GM12872 (cell line): Measurements from ENCODE around the gene FOXR1.

Source experiments
- TF ChIP-seq, protein P1 (sequence below): IDR thresholded peaks from 3 replicates; pipeline ENCODE4 v1.5.1; 2011; ENCODE audit warnings: low read depth, mild to moderate bottlenecking, low read length, moderate library complexity; ENCODE audit not compliant: insufficient read depth

FOXR1 gene

DNA sequence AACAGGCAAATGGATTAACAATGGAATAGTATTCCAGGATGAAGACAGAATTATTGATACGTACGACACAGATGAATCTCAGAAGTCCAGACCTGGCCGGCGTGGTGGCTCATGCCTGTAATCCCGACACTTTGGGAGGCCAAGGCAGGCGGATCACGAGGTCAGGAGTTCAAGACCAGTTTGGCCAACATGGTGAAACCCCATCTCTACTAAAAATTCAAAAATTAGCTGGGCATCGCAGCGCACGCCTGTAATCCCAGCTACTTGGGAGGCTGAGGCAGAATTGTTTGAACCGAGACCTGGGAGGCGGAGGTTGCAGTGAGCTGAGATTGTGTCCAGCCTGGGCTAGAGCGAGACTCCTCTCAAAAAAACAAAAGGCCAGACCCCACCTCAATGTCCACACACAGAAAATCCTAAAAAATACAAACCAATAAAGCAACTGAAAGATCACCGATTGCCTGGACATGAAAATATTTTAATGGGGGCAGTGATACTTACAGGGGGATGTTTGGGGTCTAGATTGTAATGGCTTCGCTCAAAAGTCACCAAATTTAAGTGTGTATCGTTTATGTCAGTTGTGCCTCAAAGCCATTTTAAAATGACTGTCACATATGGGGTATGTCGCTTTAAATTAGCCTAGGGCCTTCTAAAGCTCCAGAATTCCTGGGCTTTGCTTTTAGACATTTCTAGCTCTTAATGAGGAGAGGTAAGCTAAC, 42.8 kb downstream of the FOXR1 start:
- TF ChIP-seq, protein P1, sequence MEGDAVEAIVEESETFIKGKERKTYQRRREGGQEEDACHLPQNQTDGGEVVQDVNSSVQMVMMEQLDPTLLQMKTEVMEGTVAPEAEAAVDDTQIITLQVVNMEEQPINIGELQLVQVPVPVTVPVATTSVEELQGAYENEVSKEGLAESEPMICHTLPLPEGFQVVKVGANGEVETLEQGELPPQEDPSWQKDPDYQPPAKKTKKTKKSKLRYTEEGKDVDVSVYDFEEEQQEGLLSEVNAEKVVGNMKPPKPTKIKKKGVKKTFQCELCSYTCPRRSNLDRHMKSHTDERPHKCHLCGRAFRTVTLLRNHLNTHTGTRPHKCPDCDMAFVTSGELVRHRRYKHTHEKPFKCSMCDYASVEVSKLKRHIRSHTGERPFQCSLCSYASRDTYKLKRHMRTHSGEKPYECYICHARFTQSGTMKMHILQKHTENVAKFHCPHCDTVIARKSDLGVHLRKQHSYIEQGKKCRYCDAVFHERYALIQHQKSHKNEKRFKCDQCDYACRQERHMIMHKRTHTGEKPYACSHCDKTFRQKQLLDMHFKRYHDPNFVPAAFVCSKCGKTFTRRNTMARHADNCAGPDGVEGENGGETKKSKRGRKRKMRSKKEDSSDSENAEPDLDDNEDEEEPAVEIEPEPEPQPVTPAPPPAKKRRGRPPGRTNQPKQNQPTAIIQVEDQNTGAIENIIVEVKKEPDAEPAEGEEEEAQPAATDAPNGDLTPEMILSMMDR = no peak

DNA sequence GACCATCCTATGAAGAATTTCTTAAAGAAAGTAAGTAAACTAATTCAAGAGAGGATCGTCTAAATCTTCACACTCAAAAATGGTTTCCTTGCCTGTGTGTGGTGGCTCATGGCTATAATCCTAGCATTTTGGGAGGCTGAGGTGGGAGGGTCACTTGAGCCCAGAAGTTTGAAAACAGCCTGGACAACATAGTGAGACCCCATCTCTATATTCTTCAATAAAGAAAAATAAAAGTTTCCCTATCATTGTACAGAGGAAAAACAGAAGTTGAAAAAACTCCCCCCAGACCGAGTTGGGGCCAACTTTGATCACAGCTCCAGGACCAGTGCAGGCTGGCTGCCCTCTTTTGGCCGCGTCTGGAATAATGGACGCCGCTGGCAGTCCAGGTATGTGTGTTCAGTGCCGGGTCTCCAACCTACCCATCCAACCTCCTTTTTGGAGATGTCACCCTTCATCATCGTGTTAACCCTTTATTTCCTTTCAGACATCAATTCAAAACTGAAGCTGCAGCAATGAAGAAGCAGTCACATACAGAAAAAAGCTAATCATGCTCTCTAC, 43.6 kb downstream of the FOXR1 start:
- TF ChIP-seq, protein P1 = no peak

DNA sequence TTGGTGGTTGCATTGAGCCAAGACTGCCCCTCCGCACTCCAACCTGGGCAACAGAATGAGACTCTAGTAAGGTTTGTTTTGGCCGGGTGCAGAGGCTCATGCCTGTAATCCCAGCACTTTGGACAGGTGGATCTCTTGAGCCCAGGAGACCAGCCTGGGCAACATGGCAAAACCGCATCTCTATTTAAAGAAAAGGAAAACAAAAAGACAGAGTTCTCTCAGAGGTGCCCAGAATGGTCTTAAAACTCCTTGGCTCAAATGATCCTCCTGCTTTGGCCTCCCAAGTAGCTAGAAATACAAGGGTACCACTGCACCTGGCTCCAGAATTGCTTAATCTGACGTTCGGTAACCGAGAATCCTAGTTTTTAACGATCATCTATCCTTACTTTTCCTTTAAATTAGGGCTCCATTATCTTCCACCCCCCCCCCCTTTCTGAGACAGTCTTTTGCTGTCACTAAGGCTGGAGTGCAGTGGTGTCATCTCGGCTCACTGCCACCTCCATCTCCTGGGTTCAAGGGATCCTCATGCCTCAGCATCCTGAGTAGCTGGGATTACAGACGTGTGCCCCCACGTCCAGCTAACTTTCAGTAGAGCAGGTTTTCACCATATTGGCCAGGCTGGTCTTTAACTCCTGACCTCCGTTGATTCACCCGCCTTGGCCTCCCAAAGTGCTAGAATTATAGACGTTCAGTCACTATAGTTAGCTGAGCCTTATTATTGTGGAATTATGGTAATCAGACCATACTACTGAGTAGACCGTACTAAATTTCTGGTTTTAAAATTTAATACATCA, 44.9 kb downstream of the FOXR1 start:
- TF ChIP-seq, protein P1 = no peak

DNA sequence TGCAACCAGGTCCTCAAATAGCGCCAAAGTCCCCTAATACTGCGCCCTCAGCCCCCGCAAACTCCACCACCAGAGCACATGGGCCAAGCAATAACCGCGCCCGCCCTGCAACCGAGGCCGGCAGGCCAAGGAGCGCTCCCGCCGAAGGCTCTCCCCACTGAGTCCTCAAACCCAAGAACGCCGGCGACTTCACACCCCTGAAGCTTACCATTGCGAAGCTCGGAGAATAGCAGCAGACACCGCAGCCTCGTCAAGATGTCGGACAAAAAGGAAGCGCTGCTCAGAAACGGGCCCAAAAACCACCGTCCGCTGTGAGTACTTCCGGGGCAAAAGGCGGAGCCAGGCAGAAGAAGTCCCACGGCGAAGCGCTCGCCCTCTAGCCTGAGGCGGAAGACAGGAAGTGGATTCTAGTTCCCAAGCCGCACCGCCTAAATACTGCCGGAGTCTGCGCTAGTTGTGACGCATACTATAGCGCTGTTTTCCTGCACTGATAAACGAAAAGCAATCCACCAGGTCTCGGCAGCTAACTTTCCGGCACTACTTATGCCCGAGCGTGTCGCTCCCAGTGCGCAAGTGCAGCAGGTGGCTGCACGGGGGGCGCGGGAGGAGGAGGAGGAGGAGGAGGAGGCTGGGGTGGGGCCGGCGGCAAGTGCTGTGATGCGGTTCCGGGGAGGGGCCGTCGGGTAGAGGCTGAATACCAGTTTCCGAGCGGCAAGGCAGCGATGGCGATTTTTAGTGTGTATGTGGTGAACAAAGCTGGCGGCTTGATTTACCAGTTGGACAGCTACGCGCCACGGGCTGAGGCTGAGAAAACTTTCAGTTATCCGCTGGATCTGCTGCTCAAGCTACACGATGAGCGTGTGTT, 46.7 kb downstream of the FOXR1 start, which contains the start of the genes RPS25 and TRAPPC4:
RPS25 (minus strand) TSS at position 270 of the 865 bp plus-strand sequence; CDS start at position 211, 59 bp downstream.
TRAPPC4 (plus strand) TSS at position 693 of the 865 bp plus-strand sequence; CDS start at position 723, 30 bp downstream.
- TF ChIP-seq, protein P1 = no peak

DNA sequence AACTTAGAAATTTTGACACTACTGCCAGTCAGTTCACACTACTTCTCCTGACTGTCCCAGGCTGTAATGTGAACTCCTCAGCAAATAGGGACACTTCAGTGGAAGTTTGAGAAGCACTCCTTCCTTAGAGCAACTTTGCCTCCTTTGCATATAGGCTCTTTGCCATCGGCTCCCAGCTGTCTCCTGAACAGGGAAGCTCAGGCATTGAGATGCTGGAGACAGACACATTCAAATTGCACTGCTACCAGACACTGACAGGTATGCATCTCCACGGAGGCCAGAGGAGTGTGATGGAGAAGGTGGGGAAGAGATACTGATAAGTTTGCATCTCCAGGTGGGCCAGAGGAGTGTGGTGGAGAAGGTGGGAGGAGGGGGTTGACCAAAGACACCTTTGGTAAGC, 48.4 kb downstream of the FOXR1 start:
- TF ChIP-seq, protein P1 = no peak

DNA sequence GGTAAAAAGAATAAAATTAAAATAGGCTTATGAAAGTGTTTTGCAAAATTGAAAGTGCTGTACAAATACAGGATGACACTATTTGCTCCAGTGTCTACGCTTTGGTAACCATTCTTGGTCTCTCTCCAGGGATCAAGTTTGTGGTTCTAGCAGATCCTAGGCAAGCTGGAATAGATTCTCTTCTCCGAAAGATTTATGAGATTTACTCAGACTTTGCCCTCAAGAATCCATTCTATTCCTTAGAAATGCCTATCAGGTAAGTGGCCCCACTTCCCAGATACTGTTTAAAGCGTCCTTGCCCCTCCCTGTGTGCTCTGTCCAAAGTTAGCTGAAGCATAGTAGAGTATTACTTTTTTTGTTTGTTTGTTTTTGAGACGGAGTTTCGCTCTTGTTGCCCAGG, 50.1 kb downstream of the FOXR1 start:
- TF ChIP-seq, protein P1 = no peak
